GM12878 (cell line): ENCODE data around the gene CNPY2. TPM values are rescaled to one million over a fixed set of nuclear protein-coding genes. Genes with fewer than 3 reads are reported as not detected.

Source experiments
- BACH1 ChIP-seq: fragments of 450-650 bp; IDR thresholded peaks from 2 replicates; pipeline ENCODE4 v1.6.1; 2017; ENCODE audit warnings: mild to moderate bottlenecking, borderline replicate concordance
- E2F4 ChIP-seq: IDR thresholded peaks from 2 replicates; pipeline ENCODE4 v1.6.1; 2012; ENCODE audit warnings: low read depth, low read length, improper control_type of control experiment
- E4F1 ChIP-seq: fragments of 450-650 bp; IDR thresholded peaks from 2 replicates; pipeline ENCODE4 v1.6.1; 2018; ENCODE audit warnings: borderline replicate concordance, mild to moderate bottlenecking; ENCODE audit not compliant: partially characterized antibody
- HCFC1 ChIP-seq: fragments of 150-350 bp; IDR thresholded peaks from 2 replicates; pipeline ENCODE4 v1.6.1; 2014; ENCODE audit warnings: low read length
- MTA2 ChIP-seq: fragments of 450-650 bp; IDR thresholded peaks from 2 replicates; pipeline ENCODE4 v1.6.1; 2016; ENCODE audit warnings: low read depth, mild to moderate bottlenecking, moderate library complexity
- MYC ChIP-seq: IDR thresholded peaks from 2 replicates; pipeline ENCODE4 v1.6.1; 2011; ENCODE audit warnings: mild to moderate bottlenecking, low read length, moderate library complexity, inconsistent platforms; ENCODE audit not compliant: insufficient read depth, insufficient replicate concordance, insufficient read length, severe bottlenecking
- POLR2AphosphoS5 ChIP-seq: IDR thresholded peaks from 2 replicates; pipeline ENCODE4 v1.6.1; 2011; ENCODE audit warnings: mild to moderate bottlenecking, low read length, inconsistent platforms
- RAD21 ChIP-seq: IDR thresholded peaks from 2 replicates; pipeline ENCODE4 v1.6.1; 2011; ENCODE audit warnings: mild to moderate bottlenecking, low read depth, low read length, moderate library complexity; ENCODE audit not compliant: insufficient read depth
- RELB ChIP-seq: fragments of 450-650 bp; IDR thresholded peaks from 2 replicates; pipeline ENCODE4 v1.6.1; 2017; ENCODE audit warnings: low read depth, mild to moderate bottlenecking, moderate library complexity
- SKIL ChIP-seq: fragments of 450-650 bp; IDR thresholded peaks from 2 replicates; pipeline ENCODE4 v1.6.1; 2017; ENCODE audit warnings: mild to moderate bottlenecking, low read depth, inconsistent platforms; ENCODE audit not compliant: poor library complexity, severe bottlenecking
- SMAD5 ChIP-seq: IDR thresholded peaks from 2 replicates; pipeline ENCODE4 v1.6.1; 2016; ENCODE audit warnings: antibody characterized with exemption, low read depth
- ZBTB11 ChIP-seq: fragments of 450-650 bp; formaldehyde crosslinking; IDR thresholded peaks from 2 replicates; pipeline ENCODE4 v1.5.0; 2022; ENCODE audit warnings: mild to moderate bottlenecking, missing genetic modification characterization
- ZNF384 ChIP-seq: IDR thresholded peaks from 2 replicates; pipeline ENCODE4 v1.6.1; 2012; ENCODE audit warnings: low read depth, mild to moderate bottlenecking, low read length, improper control_type of control experiment, borderline replicate concordance
- ZSCAN29 ChIP-seq: fragments of 450-650 bp; IDR thresholded peaks from 2 replicates; pipeline ENCODE4 v1.6.1; 2017; ENCODE audit warnings: mild to moderate bottlenecking, moderate library complexity
- polyA plus RNA-seq, 11 experiments: library from polyadenylated mRNA; depleted of rRNA in 4 of 11; unstranded in 6 of 11; stranded (reverse) in 5 of 11; fragments of >200 nt; fragmentation: Nextera tagmentation in 4 of 11; fragmentation: Illumina TruSeq in 1 of 11; extraction: Ambion mirVana in 4 of 11; extraction: Trizol in 1 of 11; gene quantifications; 1 replicate in 1 of 11; 2 replicates in 10 of 11; pipeline versions ENCODE4 v1.2.1 to v1.2.3, GENCODE V29; 2011 to 2016; ENCODE audit warnings: inconsistent platforms in 2 of 11, missing spikeins in 2 of 11, low read depth in 1 of 11
- total RNA-seq, 4 experiments: library from RNA; depleted of rRNA in 3 of 4; stranded (reverse); fragments of >200 nt in 3 of 4; fragmentation: Illumina TruSeq in 1 of 4; extraction: Trizol in 1 of 4; gene quantifications; 2 replicates each; pipeline versions ENCODE4 v1.2.1 to v1.2.3, GENCODE V29; 2013 to 2021

CNPY2 gene
- total and polyA plus RNA-seq, 10 of the 15 experiments (the other 5 are each of a cell fraction or from before 2014, with no cell fraction given): 25.0 to 276 (median 87.8) TPM

- TF ChIP-seq SKIL (no peak), ZSCAN29 (no peak), MYC (no peak), MTA2 (peak; percentile 69; the same call in 1 of the 2 replicates), ZBTB11 (CRISPR knock-in tag) (no peak), E2F4 (peak; percentile 41; the same call in 1 of the 2 replicates), SMAD5 (0 out of 2 replicates have a peak, but pooled peaks have one; percentile 18), HCFC1 (peak; percentile 36; the same call in 1 of the 2 replicates), E4F1 (peak; percentile 65), BACH1 (peak; percentile 78), ZNF384 (0 out of 2 replicates have a peak, but pooled peaks have one; percentile 12), POLR2AphosphoS5 (peak; percentile 89), RELB (peak; percentile 96), RAD21 (no peak)
These were observed 44.3 kb upstream of the CNPY2 start, which contains the start of gene STAT2 (continued) for GRCh38 chr12:56359851-56360767.
